NOMO-1 treated with dmso at 0.1 percent for 144 hours (cell line): ENCODE measurements around the gene CDR2.

Experiments used
- DNase-seq: peaks from one replicate; lab custom pipeline; 2025; ENCODE audit not compliant: unreplicated experiment; lab: John Stamatoyannopoulos, UW

The CDR2 gene

DNA sequence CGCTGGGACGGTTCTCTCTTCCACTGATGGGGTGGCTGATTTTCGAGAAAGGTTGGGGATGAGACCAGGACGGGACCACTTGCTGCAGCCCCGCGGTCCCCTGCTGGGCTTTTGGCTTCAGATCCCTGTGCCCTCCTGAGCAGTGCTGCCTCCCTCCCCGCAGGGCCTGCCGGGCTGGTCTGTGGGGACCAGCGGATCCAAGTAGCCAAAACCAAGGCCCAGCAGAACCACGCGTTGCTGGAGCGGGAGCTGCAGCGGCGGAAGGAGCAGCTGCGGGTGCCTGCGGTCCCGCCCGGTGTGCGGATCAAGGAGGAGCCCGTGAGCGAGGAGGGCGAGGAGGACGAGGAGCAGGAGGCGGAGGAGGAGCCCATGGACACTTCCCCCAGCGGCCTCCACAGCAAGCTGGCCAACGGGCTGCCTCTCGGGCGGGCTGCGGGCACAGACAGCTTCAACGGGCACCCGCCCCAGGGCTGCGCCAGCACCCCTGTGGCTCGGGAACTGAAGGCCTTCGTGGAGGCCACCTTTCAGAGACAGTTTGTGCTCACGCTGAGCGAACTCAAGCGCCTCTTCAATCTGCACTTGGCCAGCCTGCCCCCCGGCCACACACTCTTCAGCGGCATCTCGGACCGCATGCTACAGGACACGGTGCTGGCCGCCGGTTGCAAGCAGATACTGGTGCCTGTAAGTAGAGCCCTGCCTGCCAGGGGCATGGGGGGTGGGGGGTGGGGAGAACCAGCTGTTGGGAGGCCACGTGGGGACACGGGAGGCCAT, 48.6 kb downstream of the CDR2 start:
- no peak for DNase-seq

DNA sequence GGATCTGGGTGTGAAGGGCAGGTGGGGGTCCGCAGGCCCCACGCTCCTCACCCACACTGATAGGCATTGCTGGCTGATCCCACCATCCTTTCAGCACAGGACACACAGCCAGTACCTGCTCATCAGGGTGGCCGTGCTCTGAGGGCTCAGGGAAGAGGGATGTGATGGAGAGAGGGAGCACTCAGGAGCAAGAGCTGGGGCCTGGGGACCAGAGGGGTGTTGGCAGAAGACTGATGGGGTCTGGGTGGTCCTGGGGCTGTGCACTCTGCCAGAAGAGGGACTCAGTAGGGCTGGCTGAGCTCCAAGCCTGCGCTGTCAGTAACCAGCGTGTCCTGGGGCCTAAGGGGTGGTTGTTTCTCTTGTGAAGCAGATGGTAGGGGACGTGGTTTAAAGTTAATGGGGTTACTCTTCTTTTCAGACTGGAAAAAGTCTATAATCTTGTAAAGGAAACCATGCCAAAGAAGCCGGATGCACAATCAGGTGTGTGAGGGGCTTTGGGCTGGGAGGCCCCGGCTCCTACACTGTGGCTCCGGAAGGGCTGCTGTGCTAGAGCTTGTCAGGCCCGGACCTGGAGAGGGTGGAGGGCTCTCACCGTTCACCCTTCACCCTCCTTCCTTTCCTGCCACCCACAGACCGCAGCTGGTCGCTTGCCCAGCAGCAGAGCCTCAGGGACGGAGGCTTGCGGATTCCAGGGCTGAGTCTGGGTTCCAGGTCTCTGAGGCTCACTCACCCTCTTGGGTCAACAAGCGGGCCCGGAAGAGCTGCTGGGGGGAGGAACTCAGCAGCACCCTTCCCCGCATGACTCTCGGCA, 49.4 kb downstream of the CDR2 start:
- DNase-seq = no peak

DNA sequence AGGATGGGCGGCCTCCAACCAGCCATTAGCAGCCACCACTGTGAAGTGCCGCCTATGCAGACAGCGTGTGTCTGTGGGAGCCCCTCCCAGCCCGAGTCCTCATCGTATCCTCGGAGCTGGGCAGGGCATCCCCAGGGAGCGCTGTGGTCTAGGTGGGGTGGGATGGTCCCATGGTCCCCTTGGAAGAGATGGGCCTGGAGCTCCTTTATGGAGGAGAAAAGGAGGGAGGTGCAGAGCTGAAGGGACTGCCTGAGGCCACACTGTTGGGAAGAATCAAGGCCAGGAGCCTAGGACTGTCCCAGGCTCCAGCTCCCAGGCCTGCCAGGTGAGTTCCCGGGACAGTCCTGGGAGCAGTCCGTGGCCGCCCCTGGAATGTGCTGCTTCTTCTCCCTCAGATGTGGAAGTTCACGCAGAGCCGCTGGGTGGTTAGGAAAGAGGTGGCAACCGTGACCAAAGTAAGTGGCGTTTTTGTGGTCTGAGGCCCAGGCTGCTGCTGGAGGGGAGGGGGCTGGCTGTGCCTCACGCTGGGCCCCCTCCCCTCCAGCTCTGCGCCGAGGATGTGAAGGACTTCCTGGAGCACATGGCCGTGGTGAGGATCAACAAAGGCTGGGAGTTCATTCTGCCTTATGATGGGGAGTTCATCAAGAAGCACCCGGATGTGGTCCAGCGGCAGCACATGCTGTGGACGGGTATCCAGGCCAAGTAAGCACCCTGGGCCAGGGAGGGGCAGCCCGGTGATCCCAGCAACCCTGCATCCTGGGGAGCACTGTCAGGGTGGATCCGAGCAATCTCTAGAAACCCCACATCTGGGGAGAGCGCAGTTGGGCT, 50.2 kb downstream of the CDR2 start:
- DNase-seq = no peak

DNA sequence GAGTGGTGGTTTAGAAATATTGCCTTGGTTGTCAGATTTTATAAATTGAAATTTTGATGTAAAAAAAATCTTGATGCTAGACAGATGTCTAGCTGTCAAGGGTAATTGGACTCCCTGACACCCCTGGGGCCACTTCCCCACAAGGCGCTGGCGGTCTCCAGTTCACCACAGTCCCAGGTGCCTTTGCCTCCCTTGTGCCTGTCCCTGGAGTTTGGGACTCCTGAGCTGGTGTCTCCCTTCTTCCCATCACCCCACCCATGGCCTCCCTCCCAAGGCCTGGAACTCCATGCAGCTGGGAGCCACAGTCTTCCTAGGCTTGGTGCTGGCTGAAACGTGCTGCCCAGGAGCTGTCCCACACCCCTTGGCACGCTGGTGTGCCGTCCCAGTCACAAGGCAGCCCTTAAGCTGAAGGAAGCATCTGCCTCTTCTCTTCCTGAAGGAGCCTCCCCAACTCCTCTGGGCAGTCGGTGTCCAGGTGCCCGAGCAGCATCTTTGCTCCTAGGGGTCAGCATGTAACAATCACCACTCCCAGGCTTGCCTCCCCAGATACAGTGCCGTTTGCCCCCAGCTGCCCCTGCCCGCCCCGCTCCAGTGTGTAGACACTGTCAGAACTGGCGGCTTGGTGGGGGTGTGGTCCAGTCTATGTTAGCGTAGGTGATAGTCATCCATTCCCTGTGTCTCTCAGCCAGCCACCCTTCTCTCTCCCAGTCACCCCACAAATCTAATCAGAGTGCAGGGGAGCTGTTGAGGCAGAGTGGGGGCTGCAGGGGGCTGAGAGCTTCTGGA, 51.1 kb downstream of the CDR2 start:
- DNase-seq = no peak

DNA sequence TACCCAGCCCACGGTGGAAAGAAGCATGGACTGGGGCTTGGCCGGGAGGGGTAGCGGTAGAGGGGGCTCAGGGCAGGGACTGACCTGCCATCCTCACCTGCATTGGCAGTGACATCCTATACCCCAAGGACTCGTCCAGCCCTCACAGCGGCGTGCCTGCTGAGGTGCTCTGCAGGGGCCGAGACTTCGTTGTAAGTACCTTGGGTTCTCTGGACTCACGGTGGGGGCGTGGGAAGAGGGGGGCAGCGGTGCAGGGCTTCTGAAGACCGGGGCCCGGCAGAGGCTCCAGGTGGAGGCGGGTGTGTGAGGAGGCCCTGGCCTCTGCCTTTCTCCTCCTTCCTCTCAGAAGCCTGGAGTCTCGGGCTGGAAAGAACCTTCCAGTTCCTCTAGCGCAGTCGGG, 51.7 kb downstream of the CDR2 start:
- DNase-seq = no peak

DNA sequence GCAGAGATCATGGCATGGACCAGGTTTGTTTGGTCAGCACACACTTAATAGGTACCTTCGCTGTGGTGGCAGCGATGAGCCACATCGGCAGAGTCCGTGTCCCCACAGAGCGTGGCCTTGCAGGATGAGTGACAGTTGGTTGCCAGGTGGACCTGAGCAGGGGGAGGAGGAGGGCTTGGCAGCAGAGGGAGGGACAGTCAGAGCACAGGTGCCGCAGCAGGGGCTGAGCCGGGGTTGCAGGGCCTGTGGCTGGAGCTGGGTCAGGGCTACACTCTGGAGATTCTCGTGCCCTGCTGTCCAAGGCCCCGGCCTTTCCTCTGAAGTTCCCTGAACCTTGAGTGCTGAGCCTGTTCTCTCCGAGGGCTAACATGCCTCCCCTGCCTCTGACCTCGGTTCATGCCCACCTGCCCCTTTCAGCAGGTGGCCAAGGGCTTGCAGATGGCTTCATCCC, 52.4 kb downstream of the CDR2 start:
- no peak for DNase-seq

DNA sequence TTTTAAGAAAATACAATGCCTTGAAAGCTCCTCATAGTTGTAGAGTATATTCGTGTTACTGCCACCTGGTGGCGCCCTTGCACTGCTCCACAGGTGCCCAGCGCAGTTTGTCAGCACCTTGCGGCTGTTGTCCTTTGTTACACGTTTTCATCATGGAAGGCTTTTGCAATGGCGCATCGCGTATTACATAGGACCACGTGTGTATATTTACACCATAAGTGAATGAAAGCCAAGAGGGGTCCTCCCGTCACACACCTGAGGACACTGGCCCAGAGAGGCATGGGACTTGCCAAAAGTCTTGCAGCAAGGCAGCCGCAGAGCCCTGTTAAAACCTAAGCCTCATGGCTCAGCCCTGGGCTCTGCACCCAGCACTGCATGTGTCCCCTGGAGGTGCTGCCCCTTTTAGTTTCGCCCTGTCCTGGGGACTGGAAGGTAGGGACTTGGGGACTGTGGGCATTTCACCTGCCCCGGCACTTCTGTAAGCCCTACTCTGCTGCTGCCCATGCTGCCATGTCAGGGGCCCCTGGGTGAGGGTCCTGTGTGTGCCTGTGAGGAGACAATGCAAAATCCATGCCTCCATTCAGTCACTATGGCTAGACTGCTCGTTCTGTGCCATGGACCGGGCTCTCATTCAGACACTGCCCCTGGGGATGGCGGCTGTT, 52.9 kb downstream of the CDR2 start:
- peak; percentile 40 for DNase-seq

DNA sequence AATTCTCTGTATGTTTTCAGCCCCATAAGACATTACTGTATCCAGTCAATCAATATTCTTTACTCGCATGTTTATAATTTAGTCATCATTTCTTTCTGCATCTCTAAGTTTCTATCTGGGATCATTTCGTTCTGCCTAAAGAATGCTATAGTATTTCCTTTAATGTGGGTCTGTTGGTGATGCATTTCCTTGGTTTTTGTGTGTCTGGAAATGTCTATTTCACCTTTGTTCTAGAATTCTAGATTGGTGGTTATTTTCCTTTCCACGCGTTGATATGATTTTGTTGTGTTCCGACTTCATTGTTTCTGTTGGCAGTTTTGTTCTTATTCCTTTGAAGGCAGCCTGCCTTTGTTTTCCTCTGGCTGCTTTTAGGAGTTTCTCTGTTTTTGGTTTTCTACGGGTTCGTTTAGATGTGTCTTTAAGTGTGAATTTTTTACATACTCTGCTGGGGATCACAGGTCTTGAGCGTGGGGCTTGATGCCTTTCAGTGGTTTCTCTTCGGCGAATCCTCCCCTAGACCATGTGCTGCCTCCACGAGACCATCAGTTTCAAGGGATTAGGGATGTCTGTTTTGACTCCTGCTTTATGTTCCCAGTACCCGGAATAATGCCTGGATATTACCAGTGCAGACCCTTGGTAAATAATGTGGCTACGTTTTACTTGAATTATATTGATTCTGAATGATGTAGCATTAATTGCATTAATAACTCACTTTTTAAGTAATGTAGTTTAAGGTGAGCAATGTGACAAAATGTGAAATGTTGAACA, 53.7 kb downstream of the CDR2 start:
- DNase-seq = no peak

DNA sequence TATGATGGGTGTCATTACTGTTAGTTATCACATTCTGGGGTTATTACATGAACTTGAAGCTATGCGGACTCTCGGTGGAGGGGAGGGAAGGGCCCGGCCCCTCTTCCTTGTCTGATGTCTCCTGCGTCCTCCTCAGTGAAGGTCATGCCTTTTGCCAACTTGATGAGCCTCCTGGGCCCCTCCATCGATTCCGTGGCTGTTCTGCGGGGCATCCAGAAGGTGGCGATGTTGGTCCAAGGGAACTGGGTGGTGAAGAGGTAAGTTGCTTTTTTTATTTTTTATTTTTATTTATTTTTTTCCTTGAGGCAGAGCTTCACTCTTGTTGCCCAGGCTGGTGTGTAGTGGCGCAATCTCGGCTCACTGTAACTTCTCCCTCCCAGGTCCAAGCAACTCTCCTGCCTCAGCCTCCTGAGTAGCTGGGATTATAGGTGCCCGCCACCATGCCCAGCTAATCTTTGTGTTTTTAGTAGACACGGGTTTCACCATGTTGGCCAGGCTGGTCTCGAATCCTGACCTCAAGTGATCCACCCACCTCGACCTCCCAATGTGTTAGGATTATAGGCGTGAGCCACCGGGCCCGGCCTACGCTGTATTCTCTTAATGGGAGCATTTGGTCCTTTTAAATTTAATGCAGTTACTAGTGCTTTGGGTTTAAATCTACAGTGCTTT, 55.6 kb downstream of the CDR2 start:
- DNase-seq = peak; percentile 0

DNA sequence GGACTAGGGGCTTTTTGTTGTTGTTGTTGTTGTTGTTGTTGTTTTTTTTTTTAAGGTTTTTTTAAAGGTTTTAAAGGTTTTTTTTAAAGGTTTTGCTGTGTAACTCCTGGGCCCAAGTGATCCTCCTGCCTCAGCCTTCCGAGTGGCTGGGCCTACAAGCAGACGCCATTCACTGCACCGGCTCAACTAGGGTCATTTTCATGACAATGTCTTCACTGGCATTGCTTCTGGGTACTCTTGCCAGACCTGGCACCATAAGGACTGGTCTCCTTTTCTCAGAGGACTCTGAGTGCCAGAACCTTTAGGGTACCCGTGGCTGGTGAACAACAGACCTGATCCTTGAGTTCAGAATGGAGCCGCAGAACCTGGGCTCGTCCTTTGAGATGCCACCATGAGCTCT, 56.8 kb downstream of the CDR2 start:
- no peak for DNase-seq

DNA sequence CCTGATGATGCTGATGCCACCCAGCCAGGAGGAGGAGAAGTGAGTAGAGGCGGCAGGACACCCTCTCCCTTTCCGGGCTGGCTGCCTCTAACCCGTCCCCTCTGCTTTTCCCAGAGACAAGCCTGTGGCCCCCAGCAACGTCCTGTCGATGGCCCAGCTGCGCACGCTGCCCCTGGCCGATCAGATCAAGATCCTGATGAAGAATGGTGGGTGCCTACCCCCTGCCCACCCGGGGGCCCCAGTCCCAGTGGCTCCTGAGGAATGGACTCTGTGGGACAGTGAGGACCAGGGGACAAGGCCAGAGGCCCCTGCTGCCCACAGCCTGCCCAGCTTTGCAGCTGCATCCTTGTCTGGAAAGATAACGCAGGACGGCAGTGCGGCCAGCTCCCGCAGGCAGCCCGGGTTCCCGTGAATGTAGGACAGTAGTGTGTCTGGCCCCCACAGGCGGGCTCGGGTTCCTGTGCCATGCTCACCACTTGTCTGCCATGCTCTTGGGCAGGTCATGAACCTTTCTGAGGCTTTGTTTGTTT, 57.4 kb downstream of the CDR2 start:
- DNase-seq = no peak

DNA sequence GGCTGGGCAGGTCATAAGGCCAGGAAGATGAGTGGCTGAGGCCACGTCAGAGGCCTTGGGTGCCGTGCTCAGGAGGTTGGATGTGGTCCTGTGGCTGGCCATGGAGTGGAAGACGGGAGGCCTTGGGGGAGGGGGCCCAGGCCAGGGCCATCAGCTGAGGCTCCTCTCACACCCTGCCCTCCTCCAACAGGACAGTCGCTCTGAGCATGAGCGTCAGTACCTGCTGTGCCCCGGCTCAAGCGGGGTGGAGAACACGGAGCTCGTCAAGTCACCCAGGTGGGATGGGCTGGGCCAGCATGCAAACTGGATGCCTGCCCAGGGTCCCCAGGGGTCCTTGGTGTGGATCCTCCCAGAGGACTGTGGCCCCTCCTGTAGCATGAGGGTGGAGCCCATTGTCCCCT, 58.0 kb downstream of the CDR2 start:
- no peak for DNase-seq

DNA sequence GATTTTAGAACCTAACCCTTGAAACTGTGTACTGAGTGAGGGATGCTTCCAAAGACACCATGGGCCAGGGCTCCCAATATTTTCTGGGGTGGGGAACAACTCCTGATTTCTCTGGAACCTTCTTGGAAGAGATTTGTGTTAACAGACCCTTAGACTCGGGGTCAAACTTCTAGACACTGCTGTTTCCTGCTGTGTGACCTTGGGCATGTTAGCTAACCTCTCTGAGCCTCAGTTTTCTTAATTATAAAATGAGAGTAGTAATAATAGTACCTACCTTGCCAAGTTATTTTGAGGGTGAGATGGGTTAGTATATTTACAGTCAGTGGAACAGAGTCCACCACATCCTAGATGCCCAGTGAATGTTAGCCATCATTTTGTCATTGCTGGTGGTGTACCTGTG, 58.4 kb downstream of the CDR2 start:
- DNase-seq = no peak

DNA sequence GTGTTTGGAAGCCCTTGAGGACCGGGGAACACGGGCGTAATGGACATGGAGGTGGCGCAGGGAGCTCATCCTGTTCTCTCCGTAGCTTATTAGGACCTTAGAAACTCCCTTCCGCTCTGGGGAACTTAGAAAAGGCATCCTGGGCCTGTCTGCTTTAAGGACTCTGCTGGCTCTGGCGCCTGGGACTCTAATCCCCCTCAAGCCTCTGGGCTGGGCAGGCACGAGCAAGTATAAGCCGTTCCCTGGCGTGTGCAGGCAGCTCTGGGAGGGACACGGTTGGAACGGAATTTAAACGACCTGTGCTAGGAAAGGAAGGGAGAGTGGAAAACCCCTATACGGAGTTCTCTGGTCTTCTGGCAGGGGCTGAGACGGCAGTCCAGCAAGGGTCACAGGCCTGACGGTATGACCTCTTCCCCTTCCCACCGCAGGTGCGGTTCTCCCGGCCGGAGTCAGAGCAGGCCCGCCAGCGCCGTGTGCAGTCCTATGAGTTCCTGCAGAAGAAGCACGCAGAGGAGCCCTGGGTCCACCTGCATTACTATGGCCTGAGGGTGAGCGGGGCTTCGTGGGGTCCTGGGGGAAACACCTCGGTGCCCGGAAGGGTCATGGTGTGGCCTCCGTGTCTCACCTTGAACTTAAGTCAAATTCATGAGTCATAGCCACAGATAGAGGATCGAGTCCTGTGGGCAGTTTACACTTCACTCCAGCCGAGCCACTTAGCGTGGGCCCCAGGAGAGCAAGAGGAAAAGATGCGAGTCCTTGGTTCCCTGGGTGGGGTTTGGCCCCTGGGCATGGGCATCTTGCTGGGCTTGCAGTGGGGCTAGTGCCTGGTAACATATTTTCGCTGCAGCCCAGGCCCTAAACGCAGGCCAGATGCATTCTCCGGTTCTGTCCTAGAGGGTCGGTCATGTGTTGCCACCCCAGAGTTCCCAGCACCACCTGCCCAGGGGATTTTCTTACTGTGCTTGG, 59.5 kb downstream of the CDR2 start:
- no peak for DNase-seq

DNA sequence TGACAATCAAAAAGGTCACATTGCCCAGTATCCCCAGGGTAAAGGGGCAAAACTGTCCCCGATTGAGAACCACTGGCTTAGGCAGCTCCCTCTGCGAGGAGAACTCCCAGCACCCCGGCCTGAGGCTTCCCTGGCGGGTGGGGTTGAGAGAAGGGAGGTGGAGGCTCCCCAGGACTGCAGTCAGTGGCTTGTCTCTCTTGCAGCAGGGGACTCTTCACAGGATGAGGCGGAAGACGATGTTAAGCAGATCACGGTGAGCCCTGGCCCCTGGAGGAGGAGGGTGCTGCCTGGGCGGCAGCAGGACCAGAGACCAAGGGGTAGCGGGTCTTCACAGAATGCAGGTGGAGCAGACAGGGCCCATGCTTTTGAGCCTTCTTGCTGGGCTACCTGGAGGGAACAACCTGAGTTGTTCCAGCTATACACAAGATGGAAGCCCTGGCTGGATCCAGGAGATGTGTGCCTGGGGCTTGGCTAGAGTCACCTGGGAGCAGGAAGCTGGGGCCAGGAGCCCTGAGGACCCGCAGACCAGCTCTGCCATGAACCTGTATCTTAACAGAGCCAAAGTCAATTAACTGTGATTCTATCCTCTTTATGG, 60.4 kb downstream of the CDR2 start:
- no peak for DNase-seq

DNA sequence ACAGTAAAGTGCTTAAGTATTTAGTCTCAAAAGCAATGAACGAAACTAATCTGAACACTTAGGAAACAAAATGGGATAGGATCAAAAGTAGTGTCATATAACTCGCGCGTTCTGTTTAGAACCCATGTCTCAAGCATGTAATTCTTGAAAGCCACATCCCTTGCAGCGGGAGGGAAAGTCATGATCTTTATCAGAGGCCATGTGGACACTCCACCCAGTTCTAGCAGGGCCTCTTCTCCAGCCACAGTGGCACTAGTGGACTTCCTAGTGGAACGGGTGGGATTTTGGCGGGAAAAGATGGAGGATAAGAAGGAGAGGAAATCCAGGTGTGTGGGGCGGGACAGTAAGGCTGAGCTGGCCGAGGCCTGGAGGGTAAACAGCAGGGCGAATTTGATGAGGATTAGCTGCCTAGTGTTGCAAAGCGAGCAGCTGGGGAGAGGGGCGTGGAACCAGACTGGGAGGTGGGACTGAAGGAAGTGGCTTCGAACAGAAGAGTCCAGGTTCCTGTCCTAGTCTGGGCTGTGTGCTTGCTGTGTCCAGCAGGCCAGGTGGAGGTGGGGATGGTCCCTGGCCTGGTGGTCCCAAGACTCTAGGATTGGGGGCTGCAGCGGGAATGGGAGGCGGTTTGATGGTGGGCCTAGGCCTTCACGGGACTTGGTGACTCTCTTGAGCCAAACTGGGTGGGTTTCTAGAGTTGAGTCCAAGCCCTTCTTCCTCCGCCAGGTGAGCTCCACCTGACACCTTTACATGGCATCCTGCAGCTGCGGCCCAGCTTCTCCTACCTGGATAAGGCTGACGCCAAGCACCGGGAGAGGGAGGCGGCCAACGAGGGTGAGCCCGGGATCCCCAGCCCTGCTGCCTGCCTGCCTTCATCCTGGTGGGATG, 61.3 kb downstream of the CDR2 start:
- DNase-seq = no peak
